ENCODE measurements around the gene UAP1L1.

DNA sequence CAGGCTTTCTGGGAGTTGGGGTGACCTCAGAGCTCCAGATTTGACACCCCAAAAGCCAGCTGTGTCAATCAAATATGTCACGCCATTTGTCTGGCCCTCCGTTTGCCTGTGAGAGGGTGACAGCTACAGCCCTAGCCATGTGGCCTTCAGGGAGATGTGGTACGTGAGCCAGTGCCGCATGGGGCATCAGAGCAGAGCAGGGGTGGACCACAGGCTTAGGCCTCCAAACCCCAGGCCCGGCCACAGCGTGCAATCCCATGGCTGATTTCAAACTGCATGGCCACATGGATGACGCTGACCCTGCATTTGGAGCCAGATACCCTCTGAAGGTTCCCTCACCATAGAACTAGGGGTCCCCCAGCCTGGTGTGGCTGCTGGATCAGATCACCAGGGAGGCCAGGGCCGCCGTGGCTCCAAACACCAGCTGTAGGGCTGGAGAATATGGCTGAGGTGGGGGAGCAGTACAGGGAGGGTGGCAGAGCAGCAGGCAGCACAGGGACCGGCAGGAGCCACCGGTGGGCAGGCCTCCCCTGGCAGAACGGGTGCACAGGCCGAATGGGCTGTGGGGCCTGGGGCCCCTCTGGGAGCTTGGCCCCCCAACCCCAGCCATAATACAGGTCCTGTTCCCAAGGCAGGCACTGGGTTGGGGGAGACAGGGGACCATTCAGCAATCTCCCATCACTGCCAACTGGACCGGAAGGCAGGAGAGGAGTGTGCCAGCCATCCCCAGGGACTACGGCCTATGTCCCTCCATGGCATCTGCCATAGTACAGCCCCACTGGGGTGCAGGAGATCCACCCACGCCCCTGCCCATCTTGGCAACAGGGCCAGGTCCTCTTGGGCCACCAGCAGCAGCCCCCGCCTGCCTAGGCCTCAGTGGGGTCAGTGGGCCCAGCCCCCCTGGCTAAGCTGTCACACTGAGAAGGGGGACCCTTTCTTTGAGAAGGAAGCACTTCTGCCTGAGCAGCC lies 8.5 kb upstream of the UAP1L1 start:
- TF ChIP-seq, protein P1, sequence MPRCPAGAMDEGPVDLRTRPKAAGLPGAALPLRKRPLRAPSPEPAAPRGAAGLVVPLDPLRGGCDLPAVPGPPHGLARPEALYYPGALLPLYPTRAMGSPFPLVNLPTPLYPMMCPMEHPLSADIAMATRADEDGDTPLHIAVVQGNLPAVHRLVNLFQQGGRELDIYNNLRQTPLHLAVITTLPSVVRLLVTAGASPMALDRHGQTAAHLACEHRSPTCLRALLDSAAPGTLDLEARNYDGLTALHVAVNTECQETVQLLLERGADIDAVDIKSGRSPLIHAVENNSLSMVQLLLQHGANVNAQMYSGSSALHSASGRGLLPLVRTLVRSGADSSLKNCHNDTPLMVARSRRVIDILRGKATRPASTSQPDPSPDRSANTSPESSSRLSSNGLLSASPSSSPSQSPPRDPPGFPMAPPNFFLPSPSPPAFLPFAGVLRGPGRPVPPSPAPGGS (IDR thresholded peaks at IDR 0.05), result no peak
- TF ChIP-seq BHLHE40 (IDR thresholded peaks at IDR 0.05; ENCODE audit: low read depth, low read length), result no peak

All from A549 (cell line).